Lower leg skin (tissue), 4 donors: ENCODE measurements around the gene SIRPA. TPM values are rescaled to one million over a fixed set of nuclear protein-coding genes. Genes with fewer than 3 reads are reported as not detected.

Source experiments
- DNase-seq, 2 donors: peaks; one replicate each; pipeline ENCODE4 v3.0.0-alpha.2; 2019; ENCODE audit warnings: low spot score in 2 of 2
- H3K4me3 ChIP-seq: fragments of 200-600 bp; sonication (generic); 2 replicates; pipeline ENCODE4 v1.5.1; 2017; ENCODE audit warnings: mild to moderate bottlenecking, low read depth; ENCODE audit not compliant: poor library complexity, severe bottlenecking
- POLR2A ChIP-seq, 2 donors: fragments of 450-650 bp; IDR thresholded peaks; one replicate each; pipeline ENCODE4 v1.6.1; 2016 to 2017; ENCODE audit warnings: antibody characterized with exemption in 2 of 2, mild to moderate bottlenecking in 1 of 2, moderate library complexity in 1 of 2
- WGBS, 2 donors: methylation state at CpG; one replicate each; pipeline ENCODE4 v1.1.5; 2018; 5-methylcytosine and 5-hydroxymethylcytosine counted together
- intact Hi-C: fragments of 100-400 bp; cut with DNase I; formaldehyde crosslinking; loops from one replicate; pipeline ENCODE4 v1.15.0; 2023; ENCODE audit warnings: low total_unique reads
- total RNA-seq, 4 donors: library from RNA; depleted of rRNA; stranded (reverse); fragments of >200 nt; gene quantifications; one replicate each; pipeline ENCODE4 v1.1.0, GENCODE V29; 2016
- TF ChIP-seq, protein P1 (sequence below), 3 donors: fragments of 450-650 bp; IDR thresholded peaks; one replicate each; pipeline ENCODE4 v1.5.1; 2016; ENCODE audit warnings: antibody characterized with exemption in 3 of 3, mild to moderate bottlenecking in 3 of 3, moderate library complexity in 2 of 3

Gene SIRPA
- total RNA-seq, 4 donors from 2014 or later, result 29.3 to 55.0 (median 44.1) TPM

DNA sequence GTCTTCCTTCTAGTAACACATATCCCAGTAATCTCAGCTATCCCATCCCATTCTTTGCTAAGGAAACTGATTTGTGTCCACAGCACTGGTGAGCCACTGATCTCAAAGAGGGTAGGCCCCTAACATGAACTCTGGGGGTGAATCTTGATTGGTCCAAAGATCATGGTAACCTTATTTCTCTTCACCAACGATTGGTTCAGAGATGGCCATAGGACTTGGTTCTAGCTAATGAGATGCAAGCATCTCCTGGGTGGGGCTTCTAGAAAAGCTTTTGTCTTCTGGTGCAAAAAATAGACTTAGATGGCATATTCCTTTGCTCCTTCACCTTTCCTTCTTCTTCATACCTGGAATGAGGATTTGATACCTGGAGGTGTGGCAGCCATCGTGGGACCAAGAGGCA is 43.8 kb upstream of the SIRPA start:
- intact Hi-C loops, result no loop called here
- no peak for DNase-seq
- 89 to 92% methylated on average over 2 of the region's 2 CpGs for WGBS, 2 donors
- TF ChIP-seq, protein P1, sequence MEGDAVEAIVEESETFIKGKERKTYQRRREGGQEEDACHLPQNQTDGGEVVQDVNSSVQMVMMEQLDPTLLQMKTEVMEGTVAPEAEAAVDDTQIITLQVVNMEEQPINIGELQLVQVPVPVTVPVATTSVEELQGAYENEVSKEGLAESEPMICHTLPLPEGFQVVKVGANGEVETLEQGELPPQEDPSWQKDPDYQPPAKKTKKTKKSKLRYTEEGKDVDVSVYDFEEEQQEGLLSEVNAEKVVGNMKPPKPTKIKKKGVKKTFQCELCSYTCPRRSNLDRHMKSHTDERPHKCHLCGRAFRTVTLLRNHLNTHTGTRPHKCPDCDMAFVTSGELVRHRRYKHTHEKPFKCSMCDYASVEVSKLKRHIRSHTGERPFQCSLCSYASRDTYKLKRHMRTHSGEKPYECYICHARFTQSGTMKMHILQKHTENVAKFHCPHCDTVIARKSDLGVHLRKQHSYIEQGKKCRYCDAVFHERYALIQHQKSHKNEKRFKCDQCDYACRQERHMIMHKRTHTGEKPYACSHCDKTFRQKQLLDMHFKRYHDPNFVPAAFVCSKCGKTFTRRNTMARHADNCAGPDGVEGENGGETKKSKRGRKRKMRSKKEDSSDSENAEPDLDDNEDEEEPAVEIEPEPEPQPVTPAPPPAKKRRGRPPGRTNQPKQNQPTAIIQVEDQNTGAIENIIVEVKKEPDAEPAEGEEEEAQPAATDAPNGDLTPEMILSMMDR (IDR thresholded peaks at IDR 0.05), result no peak
- TF ChIP-seq POLR2A (IDR thresholded peaks at IDR 0.05), result no peak
- no peak overlapping the region for H3K4me3 ChIP-seq

DNA sequence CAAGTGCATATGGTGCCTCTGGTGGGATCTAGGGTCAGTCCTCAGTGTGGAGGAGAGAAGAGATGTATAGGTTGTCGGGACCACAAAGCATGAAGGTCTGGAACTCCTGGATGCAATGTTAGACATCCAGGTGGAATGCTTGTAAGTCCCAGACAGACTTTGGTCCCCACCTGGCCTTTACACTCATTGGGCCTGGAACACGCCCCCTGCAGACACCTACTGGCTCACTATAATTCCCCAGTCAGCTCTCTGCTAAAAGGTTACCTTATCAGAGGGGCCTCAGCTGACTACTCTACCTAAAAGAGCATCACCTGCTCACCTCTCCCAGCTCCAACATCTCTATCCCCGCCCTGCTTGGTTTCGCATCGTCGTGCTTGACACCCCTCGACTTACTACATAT is 41.7 kb upstream of the SIRPA start:
- WGBS, 2 donors, result 86 to 92% methylated on average over 7 of the region's 7 CpGs
- no peak overlapping the region for H3K4me3 ChIP-seq
- intact Hi-C loops, result no loop called here
- DNase-seq, result no peak
- TF ChIP-seq POLR2A (IDR thresholded peaks at IDR 0.05), result no peak
- TF ChIP-seq, protein P1 (IDR thresholded peaks at IDR 0.05), result no peak

DNA sequence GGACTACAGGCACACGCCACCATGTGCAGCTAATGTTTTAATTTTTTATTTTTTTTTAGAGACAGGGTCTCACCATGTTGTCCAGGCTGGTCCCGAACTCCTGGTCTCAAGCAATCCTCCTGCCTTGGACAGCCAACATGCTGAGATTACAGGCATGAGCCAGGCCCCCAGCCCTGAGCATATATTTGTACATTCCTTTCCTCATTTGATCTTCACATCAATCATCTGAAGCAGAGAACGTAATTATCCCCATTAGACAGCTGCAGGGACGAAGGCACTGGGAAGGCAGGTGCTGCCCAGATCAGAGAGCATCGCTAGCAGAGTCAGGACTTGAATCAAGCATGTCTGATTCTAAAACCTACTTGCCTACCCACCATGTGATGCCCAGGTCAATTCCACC is 41.0 kb upstream of the SIRPA start:
- TF ChIP-seq POLR2A (IDR thresholded peaks at IDR 0.05), result no peak
- TF ChIP-seq, protein P1 (IDR thresholded peaks at IDR 0.05), result no peak
- WGBS, 2 donors, result 84 to 86% methylated on average over 5 of the region's 5 CpGs
- intact Hi-C loops, result no loop called here
- H3K4me3 ChIP-seq, result no peak overlapping the region
- DNase-seq, result no peak

DNA sequence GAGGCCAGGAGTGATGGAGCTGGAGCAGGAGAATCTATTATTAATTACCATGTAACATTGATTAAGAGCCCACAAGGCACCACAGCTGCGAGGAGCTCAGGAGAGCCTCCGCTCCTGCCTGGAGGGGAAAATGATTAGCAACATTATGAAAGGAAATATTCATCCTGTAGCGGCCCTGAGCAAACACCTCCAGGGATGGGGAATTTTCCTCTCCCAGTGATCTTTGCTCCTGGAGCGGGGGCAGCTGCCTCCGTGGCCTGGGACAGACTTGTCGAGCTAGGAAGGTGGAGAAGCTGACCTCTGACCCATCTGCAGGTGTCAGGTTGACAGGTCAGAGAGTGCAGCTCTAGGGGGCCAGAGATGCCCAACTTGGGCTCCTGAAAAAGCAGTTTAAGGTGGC is 40.1 kb upstream of the SIRPA start:
- WGBS, 2 donors, result 73 to 79% methylated on average over 6 of the region's 6 CpGs
- no peak for DNase-seq
- no peak for TF ChIP-seq POLR2A (IDR thresholded peaks at IDR 0.05)
- intact Hi-C loops, result no loop called here
- H3K4me3 ChIP-seq, result no peak overlapping the region

DNA sequence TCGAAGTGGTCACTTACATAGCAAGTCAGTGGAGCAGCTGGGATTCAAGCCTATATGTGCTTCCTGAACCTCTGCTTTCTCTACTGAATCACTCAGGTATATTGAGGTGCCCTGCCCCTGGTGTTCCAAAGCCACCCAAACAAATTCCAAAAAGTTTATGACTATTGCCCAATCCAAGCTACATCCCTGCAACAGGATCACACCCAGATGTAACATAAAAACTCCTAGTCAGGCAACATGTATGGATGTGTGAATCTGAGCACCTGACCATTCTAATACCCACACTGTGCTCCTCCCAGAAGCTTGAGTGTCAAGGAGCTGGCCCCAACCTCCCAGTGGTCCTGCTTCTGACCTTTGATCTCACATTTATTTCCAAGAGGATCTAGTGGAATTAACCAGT is 39.5 kb upstream of the SIRPA start:
- no peak for DNase-seq
- intact Hi-C loops, result no loop called here
- WGBS, 2 donors, result 68 to 76% methylated on average over 1 of the region's 1 CpG
- no peak overlapping the region for H3K4me3 ChIP-seq
- TF ChIP-seq, protein P1 (IDR thresholded peaks at IDR 0.05), result no peak
- TF ChIP-seq POLR2A (IDR thresholded peaks at IDR 0.05), result no peak

DNA sequence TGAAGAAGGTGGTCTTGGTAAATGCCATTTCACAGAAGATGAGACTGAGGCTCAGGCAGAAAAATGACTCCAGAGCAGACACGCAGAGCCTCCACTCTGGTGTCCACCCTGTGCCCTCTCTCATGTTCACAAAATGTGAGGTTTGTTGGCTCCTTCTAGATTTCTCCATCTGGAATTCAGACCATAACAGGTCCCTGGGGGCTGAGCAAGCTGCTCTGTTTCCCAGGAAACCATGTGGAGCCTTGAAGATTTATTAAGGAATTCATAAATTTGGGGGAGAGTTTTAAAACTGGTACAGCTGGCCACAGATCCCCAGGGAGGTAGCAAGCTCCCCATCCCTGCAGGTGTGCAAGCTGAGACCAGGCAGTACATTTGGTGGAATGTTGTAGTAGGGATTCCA is 38.8 kb upstream of the SIRPA start:
- WGBS, 2 donors, result 48 to 54% methylated on average over 1 of the region's 1 CpG
- DNase-seq, result no peak
- intact Hi-C loops, result no loop called here
- no peak overlapping the region for H3K4me3 ChIP-seq
- TF ChIP-seq POLR2A (IDR thresholded peaks at IDR 0.05), result no peak
- TF ChIP-seq, protein P1 (IDR thresholded peaks at IDR 0.05), result no peak
